Measurements from ENCODE around the gene NAXE. TPM values are rescaled to one million over a fixed set of nuclear protein-coding genes. Genes with fewer than 3 reads are reported as not detected.
"Not testable (repeated sequence)": the region's sequence is repeated elsewhere in the genome, so short reads cannot be mapped to it uniquely, and the experiment has no call there.

Gene NAXE
- total RNA-seq, 1 donor from 2014 or later: 44.5 TPM

DNA sequence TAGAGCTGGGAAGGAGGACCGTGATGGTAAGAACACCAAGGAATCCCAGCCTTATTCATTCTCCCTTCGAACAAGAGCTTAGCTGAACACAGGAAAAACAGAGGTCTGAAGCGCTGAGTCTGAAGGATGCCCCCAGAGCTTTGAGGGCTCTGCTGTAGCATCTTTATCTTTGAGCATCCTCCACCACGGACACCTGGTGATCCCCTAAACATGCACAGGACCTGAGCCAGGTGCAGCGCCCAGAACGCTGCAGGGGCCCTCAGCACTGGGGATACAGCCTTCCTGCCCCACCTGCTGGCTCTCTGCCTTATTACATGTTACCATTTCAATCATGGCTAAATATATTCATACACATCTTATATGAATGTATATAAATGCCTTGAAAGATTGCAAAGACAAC, 17.4 kb downstream of the NAXE start:
- Mint-ChIP-seq H3K27ac (ENCODE audit: unreplicated experiment) (peak overlapping the region; percentile 91), H3K9me3 (ENCODE audit: unreplicated experiment) (no peaks in the 10 kb centered on the region), H3K36me3 (ENCODE audit: unreplicated experiment) (no peaks in the 10 kb centered on the region), H3K27me3 (ENCODE audit: unreplicated experiment) (no peaks in the 10 kb centered on the region), H3K4me3 (ENCODE audit: unreplicated experiment) (peak overlapping the region; percentile 61), H3K4me1 (ENCODE audit: low read depth, unreplicated experiment) (peaks cover 11% of the 10 kb centered on the region)
- TF ChIP-seq, protein P1, sequence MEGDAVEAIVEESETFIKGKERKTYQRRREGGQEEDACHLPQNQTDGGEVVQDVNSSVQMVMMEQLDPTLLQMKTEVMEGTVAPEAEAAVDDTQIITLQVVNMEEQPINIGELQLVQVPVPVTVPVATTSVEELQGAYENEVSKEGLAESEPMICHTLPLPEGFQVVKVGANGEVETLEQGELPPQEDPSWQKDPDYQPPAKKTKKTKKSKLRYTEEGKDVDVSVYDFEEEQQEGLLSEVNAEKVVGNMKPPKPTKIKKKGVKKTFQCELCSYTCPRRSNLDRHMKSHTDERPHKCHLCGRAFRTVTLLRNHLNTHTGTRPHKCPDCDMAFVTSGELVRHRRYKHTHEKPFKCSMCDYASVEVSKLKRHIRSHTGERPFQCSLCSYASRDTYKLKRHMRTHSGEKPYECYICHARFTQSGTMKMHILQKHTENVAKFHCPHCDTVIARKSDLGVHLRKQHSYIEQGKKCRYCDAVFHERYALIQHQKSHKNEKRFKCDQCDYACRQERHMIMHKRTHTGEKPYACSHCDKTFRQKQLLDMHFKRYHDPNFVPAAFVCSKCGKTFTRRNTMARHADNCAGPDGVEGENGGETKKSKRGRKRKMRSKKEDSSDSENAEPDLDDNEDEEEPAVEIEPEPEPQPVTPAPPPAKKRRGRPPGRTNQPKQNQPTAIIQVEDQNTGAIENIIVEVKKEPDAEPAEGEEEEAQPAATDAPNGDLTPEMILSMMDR (IDR thresholded peaks at IDR 0.05; ENCODE audit: partially characterized antibody, unreplicated experiment): peak; percentile 75
- peak; percentile 65 for DNase-seq

DNA sequence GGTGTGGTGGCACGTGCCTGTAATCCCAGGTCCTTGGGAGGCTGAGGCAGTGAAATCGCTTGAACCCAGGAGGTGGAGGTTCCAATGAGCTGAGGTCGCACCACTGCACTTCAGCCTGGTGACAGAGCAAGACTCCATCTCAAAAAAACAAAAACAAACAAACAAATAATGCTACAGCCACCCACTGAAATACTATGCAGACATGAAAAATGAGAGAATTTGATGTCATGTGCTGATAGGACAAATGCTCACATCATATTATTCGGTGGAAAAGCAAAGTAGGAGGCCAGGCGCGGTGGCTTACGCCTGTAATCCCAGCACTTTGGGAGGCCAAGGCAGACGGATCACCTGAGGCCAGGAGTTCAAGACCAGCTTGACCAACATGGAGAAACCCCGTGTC, 18.5 kb downstream of the NAXE start:
- not testable (repeated sequence) for H3K4me3 Mint-ChIP-seq (ENCODE audit: unreplicated experiment); DNase-seq; H3K36me3 Mint-ChIP-seq (ENCODE audit: unreplicated experiment); H3K27me3 Mint-ChIP-seq (ENCODE audit: unreplicated experiment); H3K9me3 Mint-ChIP-seq (ENCODE audit: unreplicated experiment); H3K27ac Mint-ChIP-seq (ENCODE audit: unreplicated experiment)
- H3K4me1 Mint-ChIP-seq (ENCODE audit: low read depth, unreplicated experiment): peaks cover 11% of the 10 kb centered on the region

DNA sequence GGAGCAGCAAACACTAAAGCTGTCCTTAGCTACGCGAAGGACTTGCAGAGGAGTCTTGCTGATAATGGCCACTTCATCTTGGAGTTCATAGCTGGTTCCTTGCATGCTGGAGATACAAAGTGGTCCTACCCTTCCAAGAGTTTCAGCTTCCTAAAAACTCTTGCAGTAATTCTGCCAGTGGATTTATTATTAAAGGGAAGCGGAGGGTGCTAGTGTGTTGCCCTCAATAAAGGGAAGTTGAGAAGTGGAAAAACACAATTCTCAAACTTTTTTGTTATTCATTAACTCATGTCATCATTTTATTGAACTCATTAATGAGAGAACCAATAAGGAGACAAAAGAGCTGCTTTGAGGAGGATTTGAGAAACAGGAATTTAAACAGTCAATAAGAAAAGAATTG, 21.1 kb downstream of the NAXE start:
- DNase-seq: no peak
- Mint-ChIP-seq H3K4me1 (ENCODE audit: low read depth, unreplicated experiment) (peaks cover 16% of the 10 kb centered on the region), H3K4me3 (ENCODE audit: unreplicated experiment) (no peak overlapping the region), H3K9me3 (ENCODE audit: unreplicated experiment) (no peaks in the 10 kb centered on the region), H3K27me3 (ENCODE audit: unreplicated experiment) (no peaks in the 10 kb centered on the region), H3K27ac (ENCODE audit: unreplicated experiment) (no peak overlapping the region), H3K36me3 (ENCODE audit: unreplicated experiment) (no peaks in the 10 kb centered on the region)
- TF ChIP-seq, protein P1 (IDR thresholded peaks at IDR 0.05; ENCODE audit: partially characterized antibody, unreplicated experiment): no peak

DNA sequence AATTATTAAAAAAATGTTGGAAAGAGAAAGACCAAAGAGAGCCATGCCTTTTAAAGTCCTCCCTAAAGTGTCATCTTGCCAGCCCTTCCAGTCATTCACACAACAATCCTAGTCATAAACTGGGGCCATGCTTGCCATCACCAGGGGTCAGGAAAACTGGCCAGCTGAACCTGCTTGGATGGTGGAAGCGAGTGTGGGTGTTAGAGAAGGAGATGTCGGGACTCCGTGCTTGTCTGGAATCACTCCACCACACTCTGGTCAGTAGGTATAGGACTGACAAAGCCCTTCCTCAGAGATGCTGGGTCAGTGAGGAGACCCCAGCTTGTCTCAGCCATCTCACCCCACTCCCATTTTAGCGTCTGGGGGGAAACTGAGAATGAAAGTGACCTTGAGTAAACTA, 24.4 kb downstream of the NAXE start:
- Mint-ChIP-seq H3K4me3 (ENCODE audit: unreplicated experiment) (no peak overlapping the region), H3K27ac (ENCODE audit: unreplicated experiment) (no peak overlapping the region), H3K27me3 (ENCODE audit: unreplicated experiment) (peaks cover 7% of the 10 kb centered on the region), H3K9me3 (ENCODE audit: unreplicated experiment) (peaks cover 3% of the 10 kb centered on the region), H3K4me1 (ENCODE audit: low read depth, unreplicated experiment) (peaks cover 10% of the 10 kb centered on the region), H3K36me3 (ENCODE audit: unreplicated experiment) (no peaks in the 10 kb centered on the region)
- DNase-seq: no peak
- TF ChIP-seq, protein P1 (IDR thresholded peaks at IDR 0.05; ENCODE audit: partially characterized antibody, unreplicated experiment): no peak

DNA sequence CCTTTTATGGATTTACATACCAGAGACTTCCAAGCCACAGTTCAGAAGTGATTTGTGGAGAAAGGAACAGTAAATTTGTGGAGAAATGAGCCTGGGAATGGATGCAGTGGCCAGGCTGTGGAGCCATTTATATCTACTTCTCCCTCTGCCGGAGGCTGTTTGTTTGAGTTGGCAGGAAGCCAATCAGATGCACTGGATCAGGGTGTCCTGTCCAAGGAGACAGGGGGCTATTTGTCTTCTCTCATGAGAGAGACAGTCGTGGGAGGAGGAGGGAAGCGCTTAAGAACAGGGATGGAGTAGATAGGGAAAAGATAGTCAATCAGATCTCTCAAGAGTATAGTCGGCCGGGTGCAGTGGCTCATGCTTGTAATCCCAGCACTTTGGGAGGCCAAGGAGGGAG, 24.9 kb downstream of the NAXE start:
- Mint-ChIP-seq H3K27ac (ENCODE audit: unreplicated experiment) (no peak overlapping the region), H3K4me1 (ENCODE audit: low read depth, unreplicated experiment) (peaks cover 10% of the 10 kb centered on the region), H3K27me3 (ENCODE audit: unreplicated experiment) (peaks cover 8% of the 10 kb centered on the region), H3K9me3 (ENCODE audit: unreplicated experiment) (peaks cover 3% of the 10 kb centered on the region), H3K36me3 (ENCODE audit: unreplicated experiment) (no peaks in the 10 kb centered on the region), H3K4me3 (ENCODE audit: unreplicated experiment) (no peak overlapping the region)
- TF ChIP-seq, protein P1 (IDR thresholded peaks at IDR 0.05; ENCODE audit: partially characterized antibody, unreplicated experiment): no peak
- DNase-seq: no peak
